Measurements from ENCODE around the gene SYK.
"Not testable (repeated sequence)": the region's sequence is repeated elsewhere in the genome, so short reads cannot be mapped to it uniquely, and the experiment has no call there.

The SYK gene

DNA sequence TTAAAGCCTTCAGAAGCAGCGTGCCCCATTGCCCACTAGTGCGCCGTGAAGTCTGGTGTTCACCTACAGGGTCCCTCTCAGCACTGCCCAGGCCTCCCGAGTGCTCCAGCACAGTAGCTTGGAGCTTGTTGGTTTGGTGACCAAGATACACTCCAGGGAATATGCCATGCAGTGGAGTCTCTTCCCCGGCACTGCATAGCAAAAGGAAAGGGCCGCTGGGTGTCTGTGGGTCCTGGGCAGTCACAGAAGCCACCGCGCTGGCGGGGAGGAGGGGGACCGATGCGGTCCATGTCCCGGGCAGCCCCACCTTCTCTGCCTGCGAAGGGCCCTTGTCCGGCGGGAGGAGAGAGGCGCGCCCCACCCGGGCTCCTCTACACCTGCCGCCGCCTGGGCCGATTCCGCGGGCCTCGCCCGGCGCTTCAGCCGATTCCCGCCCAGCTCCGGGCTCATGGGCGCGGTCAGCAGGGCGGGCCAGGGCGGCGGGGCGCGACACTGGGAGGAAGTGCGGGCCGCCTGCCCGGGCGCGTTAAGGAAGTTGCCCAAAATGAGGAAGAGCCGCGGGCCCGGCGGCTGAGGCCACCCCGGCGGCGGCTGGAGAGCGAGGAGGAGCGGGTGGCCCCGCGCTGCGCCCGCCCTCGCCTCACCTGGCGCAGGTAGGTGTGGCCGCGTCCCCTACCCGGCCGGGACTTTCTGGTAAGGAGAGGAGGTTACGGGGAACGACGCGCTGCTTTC lies at the start of gene SYK:
Gene SYK (plus strand): TSS at position 579 of the 732 bp plus-strand sequence. CDS start 42,080 bp downstream, outside the sequence.
- no peak for DNase-seq (ENCODE audit: low read depth, low spot score)

DNA sequence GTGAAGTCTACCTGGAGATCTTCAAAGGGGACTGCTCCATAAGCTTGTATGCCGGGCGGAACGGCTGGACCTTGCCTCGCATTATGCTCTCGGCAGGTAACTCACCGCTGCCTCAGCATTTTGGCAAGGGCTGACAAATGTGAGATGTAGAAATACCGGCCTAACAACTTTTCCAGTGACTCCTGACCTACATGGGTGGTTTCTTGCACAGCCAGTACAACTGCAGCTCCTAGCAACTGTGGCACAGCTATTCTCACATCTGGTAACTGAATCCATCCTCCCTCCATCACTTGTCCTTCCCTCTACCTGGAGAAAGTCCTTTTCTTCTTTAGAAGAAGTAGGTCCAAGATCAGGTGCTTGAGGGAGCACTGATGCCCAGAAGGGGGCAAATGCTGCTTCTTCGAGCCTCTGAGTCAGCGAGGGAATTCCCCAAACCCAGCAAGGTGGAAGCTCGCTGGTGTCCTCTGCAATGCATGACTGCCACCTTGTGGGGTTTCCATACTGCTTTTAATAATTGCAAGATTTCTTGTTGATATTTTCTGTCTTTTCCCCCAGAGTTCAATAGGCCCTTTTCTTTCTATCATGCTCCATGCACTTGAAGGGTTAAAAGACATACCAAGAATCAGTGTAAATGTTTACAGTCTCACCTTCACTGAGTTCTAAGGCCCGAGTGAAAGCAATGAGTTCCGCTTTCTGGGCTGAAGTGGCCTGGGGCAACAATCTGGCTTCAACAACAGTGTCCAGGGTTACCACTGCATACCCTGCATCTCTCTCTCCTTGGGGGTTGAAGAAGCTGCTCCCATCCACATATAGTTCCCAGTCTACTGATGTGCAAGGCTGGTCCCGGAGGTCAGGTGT lies 45.9 kb upstream of the SYK start:
- DNase-seq (ENCODE audit: low read depth, low spot score) = peak; percentile 30

DNA sequence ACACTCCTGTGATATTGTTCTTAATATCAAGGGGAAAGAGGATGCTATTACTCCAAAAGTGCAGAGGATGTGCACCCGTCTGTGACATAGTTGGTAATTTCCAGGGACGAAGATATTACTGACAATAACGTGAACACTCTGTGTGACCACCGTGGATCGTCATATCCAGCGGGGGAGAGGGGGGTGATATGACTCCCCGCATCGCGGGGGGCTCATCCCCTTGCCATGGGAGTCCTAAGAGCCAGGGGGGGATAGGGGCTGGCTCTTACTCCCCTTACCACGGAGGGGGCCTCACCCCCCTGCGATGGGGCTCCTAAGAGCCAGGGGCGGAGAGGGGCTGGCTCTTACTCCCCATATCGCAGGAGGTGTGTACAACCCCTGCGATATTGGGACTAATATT lies 41.0 kb upstream of the SYK start:
- not testable (repeated sequence) for DNase-seq (ENCODE audit: low read depth, low spot score)

DNA sequence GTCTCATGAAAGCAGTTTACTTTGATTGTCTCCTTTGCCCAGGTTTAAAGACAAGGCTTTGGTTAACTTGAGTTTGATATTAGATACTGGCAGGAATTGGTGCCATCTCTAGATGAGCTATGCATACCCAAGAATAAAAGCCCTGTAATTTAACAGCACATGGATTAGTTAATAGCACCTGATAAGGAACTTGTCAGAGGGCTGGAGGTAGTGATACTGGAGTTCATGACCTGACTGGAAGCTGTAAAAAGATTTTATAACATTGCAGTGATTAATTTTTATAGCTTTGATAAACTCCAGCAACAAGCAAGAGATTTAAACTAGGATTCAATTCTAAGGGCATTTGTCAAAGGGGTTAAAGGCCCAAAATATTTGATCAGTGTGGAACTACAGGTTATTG lies 34.9 kb upstream of the SYK start:
- DNase-seq (ENCODE audit: low read depth, low spot score) = no peak

DNA sequence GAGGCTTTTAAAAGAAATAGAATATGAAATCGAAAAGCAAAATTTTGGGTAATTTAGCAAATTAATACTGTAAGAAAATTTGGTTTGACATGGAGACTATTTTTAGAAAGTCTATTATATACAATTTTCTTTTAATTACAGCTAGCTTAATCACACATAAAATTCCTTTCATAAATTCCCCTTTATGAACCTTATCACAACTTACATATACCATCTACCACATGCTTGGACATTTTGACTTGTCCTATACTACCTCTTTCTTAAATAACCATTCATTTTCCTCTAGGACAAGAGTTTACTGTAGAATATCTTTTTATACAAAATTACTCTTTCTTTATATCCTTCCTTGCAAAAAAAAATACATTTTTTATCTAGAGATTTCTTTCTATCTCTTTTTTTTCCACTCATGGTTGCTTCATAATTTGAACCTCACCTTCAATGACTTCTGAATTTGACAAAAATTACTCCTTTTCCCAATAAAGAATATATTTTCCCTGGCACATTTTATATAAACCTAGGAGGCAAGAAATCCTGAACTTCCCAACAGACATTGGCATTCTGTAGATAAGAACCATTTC lies 34.0 kb upstream of the SYK start:
- DNase-seq (ENCODE audit: low read depth, low spot score) = no peak

DNA sequence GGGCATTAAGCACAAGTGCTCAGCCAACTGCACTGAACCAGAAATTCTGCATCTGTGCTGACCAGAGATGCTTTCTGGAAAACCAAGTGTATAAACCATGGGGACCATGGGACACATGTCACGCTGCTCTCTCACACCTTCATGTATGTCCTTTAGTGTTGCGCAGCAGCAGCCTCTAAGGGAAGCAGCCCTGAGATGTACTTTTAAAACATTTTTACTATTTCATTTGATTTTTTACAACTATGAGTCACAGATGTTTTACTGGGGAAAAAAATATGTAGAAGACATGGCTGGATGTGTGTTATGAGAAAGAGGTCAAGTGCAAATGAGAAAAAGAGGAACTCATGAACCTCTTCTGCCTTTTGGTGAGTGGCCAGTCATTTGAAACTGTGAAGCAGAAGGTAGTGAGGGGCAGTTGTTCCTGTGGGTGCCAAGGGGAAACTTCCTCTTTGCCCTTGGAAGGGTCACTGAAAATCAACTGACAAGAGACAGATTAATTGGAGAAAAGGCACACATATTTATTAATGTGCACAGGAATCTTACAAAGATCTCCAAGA lies 31.4 kb upstream of the SYK start:
- DNase-seq (ENCODE audit: low read depth, low spot score) = no peak

DNA sequence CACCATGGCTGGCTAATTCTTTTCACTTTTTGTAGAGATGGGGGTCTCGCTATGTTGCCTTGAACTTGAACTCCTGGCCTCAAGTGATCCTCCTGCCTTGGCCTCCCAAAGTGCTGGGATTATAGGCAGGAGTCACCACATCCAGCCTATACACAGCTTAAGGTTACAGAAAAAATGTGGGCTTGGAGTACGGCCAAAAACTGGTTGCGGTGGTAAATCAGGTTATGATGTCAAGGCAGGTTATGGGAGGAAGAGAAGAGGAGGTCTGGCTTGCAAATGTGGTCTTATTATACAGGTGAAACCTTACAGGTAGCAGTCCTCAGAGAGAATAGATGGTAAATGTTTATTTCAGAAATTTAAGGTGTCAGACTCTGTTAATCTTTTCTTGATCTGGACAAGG lies 30.7 kb upstream of the SYK start:
- DNase-seq (ENCODE audit: low read depth, low spot score) = no peak

DNA sequence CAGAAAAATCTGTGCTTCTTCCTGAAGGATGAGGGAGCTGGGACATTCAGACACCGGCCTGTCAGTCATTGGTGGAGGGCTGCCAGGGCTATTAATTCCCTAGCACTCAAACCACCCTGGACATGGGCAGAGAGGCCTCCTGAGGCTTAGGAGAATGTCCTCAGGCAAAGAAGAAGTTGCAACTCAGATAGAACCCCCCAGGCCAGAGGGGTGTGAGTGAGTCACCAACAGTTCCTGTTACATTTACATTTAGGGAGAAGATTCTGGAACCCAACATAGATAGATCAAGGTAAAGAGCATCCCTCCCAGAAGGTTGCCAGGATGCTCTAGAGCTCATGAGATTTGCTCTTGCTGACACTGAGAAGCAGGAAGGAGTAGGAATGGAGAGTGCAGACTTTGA lies 29.2 kb upstream of the SYK start:
- DNase-seq (ENCODE audit: low read depth, low spot score) = no peak

DNA sequence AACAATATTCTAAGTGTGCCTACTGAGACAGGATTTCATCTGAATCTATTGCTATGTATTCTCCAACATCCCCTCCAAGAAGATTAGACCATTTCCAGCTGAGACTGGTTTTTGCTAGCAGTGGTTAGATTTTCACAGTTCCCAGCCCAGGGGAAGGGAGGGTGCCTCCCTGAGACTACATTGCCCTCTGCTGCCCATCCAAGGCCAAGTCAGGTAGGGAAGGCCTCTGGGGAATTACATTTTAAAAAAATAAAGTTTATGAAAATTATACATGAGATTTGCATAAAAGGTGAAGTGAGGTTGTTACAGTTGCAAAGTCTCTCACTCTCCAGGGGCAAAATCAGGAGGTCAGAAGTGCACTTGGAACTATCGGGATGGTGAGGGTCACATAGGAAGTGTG lies 28.0 kb upstream of the SYK start:
- no peak for DNase-seq (ENCODE audit: low read depth, low spot score)

DNA sequence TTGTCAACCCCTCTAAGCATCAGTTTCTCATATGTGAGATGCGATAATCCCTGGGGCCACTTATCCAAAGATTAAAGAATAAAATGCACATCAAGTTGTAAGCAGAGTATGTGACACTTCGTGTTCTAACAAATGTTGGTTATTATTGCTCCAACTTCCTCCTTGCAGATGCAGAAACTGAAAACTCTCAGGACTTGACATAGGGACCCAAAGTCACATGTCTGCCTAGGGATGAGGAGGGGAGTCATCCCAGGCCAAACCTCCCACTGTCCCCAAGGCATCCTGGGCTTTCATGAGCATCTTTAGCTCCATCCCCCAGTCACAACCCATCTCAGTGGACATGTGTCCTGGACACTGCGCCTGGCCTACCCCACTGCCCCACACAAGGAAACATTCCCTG lies 27.5 kb upstream of the SYK start:
- DNase-seq (ENCODE audit: low read depth, low spot score) = no peak

DNA sequence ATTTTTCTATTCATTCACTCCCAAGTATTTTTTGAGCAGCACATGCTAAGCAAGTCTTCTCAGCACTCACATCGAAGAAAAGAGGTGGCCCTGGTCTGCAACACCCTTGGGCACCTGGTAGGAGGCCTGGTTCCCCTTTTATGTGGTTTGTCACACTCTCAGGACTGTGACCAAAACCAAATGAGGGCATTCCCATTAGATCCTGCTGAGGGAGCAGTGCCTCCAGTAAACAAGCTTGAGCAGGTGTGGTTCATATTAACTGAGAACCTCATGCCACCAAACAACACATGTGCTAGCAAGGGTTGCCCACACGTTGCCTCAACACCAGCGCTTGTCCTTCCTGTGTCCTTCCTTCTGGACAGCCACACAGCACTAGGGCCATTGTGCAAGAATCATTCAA lies 26.9 kb upstream of the SYK start:
- no peak for DNase-seq (ENCODE audit: low read depth, low spot score)

DNA sequence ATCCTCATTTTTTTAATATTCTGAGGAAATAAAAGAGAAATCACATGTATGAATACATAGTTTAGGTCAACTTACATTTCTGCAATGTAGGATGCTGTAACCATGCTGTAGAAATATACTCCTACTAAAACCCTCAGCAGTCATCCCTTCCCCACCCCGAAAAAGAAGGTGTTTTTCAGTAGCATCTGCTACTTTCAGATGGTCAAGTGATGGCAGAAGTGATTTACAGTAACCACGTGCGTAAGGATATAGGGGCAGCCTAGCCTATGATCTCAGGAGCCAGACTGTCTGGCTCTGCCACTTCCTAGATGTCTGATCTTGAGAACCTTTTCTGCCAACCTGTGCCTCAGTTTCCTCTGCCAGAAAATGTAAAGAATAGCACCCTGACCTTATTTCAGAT lies 26.0 kb upstream of the SYK start:
- no peak for DNase-seq (ENCODE audit: low read depth, low spot score)

DNA sequence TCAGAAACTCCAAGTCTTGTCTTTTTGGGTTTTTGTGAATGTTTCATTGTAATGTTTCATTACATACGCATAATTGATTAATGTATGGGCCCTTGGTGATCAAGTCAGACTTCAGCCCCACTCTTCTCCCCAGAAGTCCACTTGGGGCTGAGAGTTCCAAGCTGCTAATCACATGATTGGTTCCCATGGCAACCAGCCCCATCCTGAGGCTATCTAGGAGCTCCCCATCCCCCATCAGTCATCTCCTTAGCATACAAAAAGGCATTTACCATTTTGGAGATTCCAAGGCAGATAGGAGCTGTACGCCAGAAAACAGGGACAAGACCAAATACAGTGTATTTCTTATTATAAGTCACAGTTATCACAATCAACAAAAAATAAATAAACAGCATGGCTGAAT lies 22.9 kb upstream of the SYK start:
- peak; percentile 28 for DNase-seq (ENCODE audit: low read depth, low spot score)

DNA sequence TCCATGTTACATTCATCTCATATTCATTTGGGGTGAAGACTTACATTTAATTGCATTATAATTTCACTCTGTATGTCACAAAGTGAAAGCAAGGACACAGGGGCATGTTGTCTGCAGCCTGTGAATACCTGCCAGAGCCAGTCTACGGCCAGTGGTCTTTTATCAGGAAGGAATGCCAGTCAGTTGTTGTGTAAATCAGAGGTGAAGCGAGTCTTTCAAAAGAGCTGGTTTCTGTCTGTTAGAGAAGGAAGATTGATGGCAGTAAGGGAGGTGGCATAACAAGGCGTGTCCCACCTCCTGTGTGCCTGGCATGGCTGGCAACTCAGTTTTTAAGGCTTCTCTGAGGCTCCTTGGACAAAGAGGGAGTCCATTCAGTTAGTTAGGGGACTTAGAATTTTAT lies 18.1 kb upstream of the SYK start:
- peak; percentile 75 for DNase-seq (ENCODE audit: low read depth, low spot score)

DNA sequence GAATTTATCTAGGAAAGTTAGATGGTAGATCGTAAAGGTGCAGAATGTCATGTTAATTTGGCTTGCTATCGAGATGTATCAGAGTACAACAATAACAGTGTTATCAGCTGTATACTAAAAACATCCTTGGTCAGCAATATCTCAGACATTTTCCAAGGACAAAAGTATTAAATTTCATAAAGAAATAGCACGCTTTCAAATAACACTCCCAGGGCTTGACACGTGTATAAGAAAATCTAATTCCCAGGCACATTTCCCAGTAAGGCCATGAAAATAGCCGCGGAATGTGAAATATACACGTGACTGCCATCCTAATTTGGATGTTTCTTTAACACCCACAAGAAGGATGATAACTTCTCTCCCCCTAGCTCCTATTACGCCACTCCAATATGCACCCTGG lies 17.7 kb upstream of the SYK start:
- no peak for DNase-seq (ENCODE audit: low read depth, low spot score)

DNA sequence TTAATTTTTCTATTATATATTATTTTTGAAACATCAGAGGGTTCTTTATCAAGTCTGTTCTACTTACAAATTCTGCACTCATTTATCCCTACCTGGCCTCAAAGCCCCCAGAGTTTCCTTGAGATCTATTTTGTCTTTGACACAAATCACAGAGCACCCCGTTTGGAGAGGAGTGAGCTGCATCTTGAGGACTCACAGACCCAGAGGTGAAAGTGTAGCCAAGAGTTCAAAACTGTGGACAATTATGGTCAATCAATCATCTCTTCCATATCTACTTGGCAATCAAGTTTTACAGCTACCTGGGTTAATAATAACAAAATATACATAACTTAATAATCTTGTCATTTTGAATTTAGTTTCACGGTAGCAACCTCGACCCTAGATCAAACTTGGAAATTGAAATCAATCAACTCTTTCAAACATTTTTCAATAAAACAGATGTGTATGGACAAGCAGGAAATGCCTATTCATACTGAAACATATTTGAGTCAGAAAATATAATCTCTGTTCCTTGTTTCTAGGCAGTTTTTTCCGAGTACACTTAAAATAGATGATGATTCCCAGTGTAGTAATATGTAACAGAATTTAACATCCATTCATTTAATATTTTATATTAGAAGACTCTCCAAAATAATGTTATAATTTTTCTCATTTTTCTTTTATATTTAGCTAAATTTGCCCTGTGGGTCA lies 13.7 kb upstream of the SYK start:
- DNase-seq (ENCODE audit: low read depth, low spot score) = no peak

DNA sequence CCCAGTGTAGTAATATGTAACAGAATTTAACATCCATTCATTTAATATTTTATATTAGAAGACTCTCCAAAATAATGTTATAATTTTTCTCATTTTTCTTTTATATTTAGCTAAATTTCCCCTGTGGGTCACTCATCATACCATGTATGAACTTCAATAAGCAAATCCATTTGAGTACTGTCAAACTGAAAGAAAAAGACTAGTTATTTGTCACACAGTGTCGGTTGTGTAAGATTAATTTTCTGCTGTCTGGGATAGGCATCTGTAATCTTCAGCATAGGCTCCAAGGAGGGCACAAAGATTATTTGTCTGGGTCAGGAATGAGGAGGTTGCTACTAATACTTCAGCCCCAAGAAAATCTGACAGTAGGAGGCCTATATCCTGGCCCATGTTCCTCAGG lies 13.1 kb upstream of the SYK start:
- DNase-seq (ENCODE audit: low read depth, low spot score) = not testable (repeated sequence)

DNA sequence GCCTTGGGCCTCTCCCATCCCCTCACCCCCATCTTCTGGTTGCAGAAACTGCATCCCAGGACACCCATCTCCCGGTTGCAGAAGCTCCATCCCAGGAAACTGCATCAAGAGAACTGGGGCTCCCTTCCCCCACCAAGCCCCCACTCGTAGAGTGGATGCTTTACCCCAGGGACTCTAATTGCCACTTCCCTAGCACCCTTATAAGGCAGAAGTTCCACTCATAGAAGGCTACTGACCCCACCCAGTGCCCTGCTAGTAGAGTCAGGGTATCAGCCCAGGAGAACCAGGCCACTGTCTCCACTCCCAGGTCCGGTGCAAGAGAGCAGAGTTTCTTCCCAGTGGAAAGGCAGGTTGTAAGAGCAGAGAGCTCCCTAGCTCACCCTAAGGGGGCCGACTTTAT lies 12.2 kb upstream of the SYK start:
- DNase-seq (ENCODE audit: low read depth, low spot score) = no peak

DNA sequence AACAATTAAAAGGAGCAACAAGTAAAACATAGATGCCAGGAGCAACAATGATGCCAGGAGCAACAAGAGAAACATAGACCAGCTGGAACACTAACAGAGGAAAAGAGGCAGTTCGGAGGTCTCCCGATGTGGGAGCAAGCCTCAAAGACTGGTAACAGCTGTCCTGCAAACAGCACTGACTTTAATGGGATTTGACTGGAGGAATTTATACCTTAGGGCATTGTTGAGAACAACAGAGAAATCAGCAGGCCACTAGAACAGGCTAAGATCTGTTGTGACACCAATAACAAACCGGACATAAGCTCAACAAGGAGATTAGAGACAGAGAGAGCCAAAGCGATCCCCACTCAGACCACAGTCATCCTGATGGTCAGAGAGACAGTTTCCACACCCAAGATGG lies 11.8 kb upstream of the SYK start:
- no peak for DNase-seq (ENCODE audit: low read depth, low spot score)

DNA sequence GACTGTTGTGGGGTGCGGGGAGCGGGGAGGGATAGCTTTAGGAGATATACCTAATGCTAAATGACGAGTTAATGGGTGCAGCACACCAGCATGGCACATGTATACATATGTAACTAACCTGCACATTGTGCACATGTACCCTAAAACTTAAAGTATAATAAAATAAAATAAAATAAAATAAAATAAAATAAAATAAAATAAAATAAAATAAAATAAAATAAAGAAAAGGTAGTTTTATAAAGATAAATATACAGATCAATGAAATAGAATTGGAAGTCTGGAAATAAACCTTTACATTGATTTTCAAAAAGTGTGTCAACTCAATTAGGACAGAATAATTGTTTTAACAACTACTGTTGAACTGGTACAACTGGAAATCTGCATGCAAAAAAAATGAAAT lies 8.6 kb upstream of the SYK start:
- DNase-seq (ENCODE audit: low read depth, low spot score) = not testable (repeated sequence)

DNA sequence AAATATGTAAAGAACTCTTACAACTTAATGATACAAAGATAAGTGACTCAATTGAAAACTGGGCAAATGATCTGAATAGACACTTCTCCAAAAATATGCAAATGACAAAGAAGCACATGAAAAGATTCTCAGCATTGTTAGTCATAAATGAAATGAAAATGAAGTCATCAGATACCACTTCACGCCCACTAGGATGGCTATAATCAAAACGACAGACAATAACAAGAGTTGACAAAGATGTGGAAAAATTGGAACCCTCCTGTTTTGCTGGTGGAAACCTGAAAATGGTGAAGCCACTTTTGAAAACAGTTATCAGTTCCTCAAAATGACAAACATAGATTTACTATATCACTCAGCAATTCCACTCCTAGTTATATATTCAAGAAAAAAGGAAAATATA lies 7.9 kb upstream of the SYK start:
- no peak for DNase-seq (ENCODE audit: low read depth, low spot score)

DNA sequence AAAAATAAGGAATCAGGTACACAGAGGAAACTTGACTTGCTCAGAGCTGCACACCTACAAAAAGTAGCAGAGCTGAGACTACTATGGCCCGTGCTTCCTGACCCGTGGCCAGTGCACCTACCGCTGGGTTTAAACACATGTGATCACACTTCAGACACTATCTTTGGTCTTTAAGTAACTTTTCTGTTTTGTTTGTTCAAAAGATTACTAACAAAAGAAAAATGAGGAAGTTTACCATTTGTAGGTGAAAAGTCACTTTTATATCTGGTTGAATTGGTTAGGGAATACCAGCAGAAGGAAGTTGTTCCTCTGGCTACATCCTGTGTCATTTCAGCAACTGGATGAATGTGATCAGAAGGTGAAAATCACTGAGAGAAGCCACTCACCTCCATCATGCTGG lies 6.5 kb upstream of the SYK start:
- DNase-seq (ENCODE audit: low read depth, low spot score) = no peak
